NCI-H82 (cell line): ENCODE data around the gene FARS2.
"Not testable (repeated sequence)": the region's sequence is repeated elsewhere in the genome, so short reads cannot be mapped to it uniquely, and the experiment has no call there.

Experiments used
- DNase-seq: peaks from one replicate; lab custom pipeline; 2025; lab: John Stamatoyannopoulos, UW

FARS2 gene

GRCh38 chr6:5699064-5699463 lies 437.8 kb downstream of the FARS2 start:
- DNase-seq: not testable (repeated sequence)

GRCh38 chr6:5701174-5701573 lies 439.9 kb downstream of the FARS2 start:
- DNase-seq: peak; percentile 55

GRCh38 chr6:5704708-5705107 lies 443.4 kb downstream of the FARS2 start:
- no peak for DNase-seq

GRCh38 chr6:5705252-5705651 lies 443.9 kb downstream of the FARS2 start:
- DNase-seq: no peak

GRCh38 chr6:5706124-5707033 lies 445.1 kb downstream of the FARS2 start:
- no peak for DNase-seq

GRCh38 chr6:5707281-5708045 lies 446.1 kb downstream of the FARS2 start:
- no peak for DNase-seq

GRCh38 chr6:5710516-5710915 lies 449.2 kb downstream of the FARS2 start:
- DNase-seq: no peak

- no peak for DNase-seq
Observed at GRCh38 chr6:5710936-5711335, 449.6 kb downstream of the FARS2 start.

- peak; percentile 60 for DNase-seq
Observed at GRCh38 chr6:5712349-5713215, 451.3 kb downstream of the FARS2 start.

- no peak for DNase-seq
Observed at GRCh38 chr6:5713519-5713918, 452.2 kb downstream of the FARS2 start.

GRCh38 chr6:5718231-5718947 lies 457.1 kb downstream of the FARS2 start:
- DNase-seq: no peak

GRCh38 chr6:5723841-5724691 lies 462.8 kb downstream of the FARS2 start:
- DNase-seq: no peak

- DNase-seq: no peak
Observed at GRCh38 chr6:5724911-5725310, 463.6 kb downstream of the FARS2 start.

GRCh38 chr6:5726976-5727718 lies 465.8 kb downstream of the FARS2 start:
- peak; percentile 36 for DNase-seq

- peak; percentile 52 for DNase-seq
Observed at GRCh38 chr6:5728351-5729079, 467.2 kb downstream of the FARS2 start.

- peak; percentile 51 for DNase-seq
Observed at GRCh38 chr6:5729080-5729434, 467.7 kb downstream of the FARS2 start.

- peak; percentile 96 for DNase-seq
Observed at GRCh38 chr6:5729813-5730517, 468.7 kb downstream of the FARS2 start.

- DNase-seq: peak; percentile 92
Observed at GRCh38 chr6:5730585-5731263, 469.4 kb downstream of the FARS2 start.
